ENCODE results near the gene SORBS1. TPM values are rescaled to one million over a fixed set of nuclear protein-coding genes. Genes with fewer than 3 reads are reported as not detected.

The SORBS1 gene
- total RNA-seq, 2 experiments from 2014 or later: 0.24 to 0.47 TPM

- Mint-ChIP-seq H3K27ac (no peak overlapping the region), H3K4me3 (no peak overlapping the region), H3K4me1 (ENCODE audit: low read depth) (peaks cover 13% of the 10 kb centered on the region), H3K27me3 (ENCODE audit: low read depth) (peaks cover 45% of the 10 kb centered on the region), H3K36me3 (ENCODE audit: low read depth) (no peaks in the 10 kb centered on the region), H3K9me3 (ENCODE audit: insufficient read depth) (no peaks in the 10 kb centered on the region)
- CTCF ChIA-PET: interaction anchor here (0.9 to 10.7 kb wide), 4 partner anchors 13 to 160 kb away, joined by 3 to 88 read pairs (median 22); no protein-coding TSS in a partner anchor
- no peak for ATAC-seq
- POLR2A ChIA-PET: no interaction called here
- DNase-seq: no peak
These were observed 117.5 kb downstream of the SORBS1 start for GRCh38 chr10:95443636-95444035.

- Mint-ChIP-seq H3K36me3 (ENCODE audit: low read depth) (no peaks in the 10 kb centered on the region), H3K4me3 (no peak overlapping the region), H3K4me1 (ENCODE audit: low read depth) (peaks cover 13% of the 10 kb centered on the region), H3K27ac (no peak overlapping the region), H3K9me3 (ENCODE audit: insufficient read depth) (no peaks in the 10 kb centered on the region), H3K27me3 (ENCODE audit: low read depth) (peaks cover 42% of the 10 kb centered on the region)
- POLR2A ChIA-PET: no interaction called here
- CTCF ChIA-PET: interaction anchor here (10.7 kb wide), 1 partner anchor 12 kb away, joined by 88 read pairs; no protein-coding TSS in a partner anchor
- ATAC-seq (no peak), DNase-seq (no peak)
These were observed 118.8 kb downstream of the SORBS1 start for GRCh38 chr10:95442341-95442740.

- H3K4me1 Mint-ChIP-seq (ENCODE audit: low read depth): peaks cover 13% of the 10 kb centered on the region
- ChIA-PET POLR2A (interaction anchor here (0.6 kb wide), 1 partner anchor 666 kb away, joined by 3 read pairs; no protein-coding TSS in a partner anchor), CTCF (interaction anchor here (10.7 kb wide), 1 partner anchor 11 kb away, joined by 88 read pairs; no protein-coding TSS in a partner anchor)
- ATAC-seq: no peak
- no peaks in the 10 kb centered on the region for H3K9me3 Mint-ChIP-seq (ENCODE audit: insufficient read depth)
- H3K27ac Mint-ChIP-seq: no peak overlapping the region
- H3K27me3 Mint-ChIP-seq (ENCODE audit: low read depth): peaks cover 42% of the 10 kb centered on the region
- no peaks in the 10 kb centered on the region for H3K36me3 Mint-ChIP-seq (ENCODE audit: low read depth)
- no peak for DNase-seq
- H3K4me3 Mint-ChIP-seq: no peak overlapping the region
These were observed 119.6 kb downstream of the SORBS1 start for GRCh38 chr10:95441547-95441923.

GRCh38 chr10:95440756-95441546 is 120.2 kb downstream of the SORBS1 start:
- ATAC-seq (peak; percentile 56), DNase-seq (peak; percentile 49)
- Mint-ChIP-seq H3K9me3 (ENCODE audit: insufficient read depth) (no peaks in the 10 kb centered on the region), H3K27ac (no peak overlapping the region), H3K4me1 (ENCODE audit: low read depth) (peaks cover 13% of the 10 kb centered on the region), H3K27me3 (ENCODE audit: low read depth) (peaks cover 41% of the 10 kb centered on the region), H3K36me3 (ENCODE audit: low read depth) (no peaks in the 10 kb centered on the region), H3K4me3 (no peak overlapping the region)
- ChIA-PET CTCF (interaction anchor here (0.7 to 10.7 kb wide), 2 partner anchors 10 to 66 kb away, joined by 3 to 88 read pairs; no protein-coding TSS in a partner anchor), POLR2A (interaction anchor here (0.6 kb wide), 1 partner anchor 665 kb away, joined by 3 read pairs; no protein-coding TSS in a partner anchor)

- H3K4me3 Mint-ChIP-seq: no peak overlapping the region
These were observed 121.0 kb downstream of the SORBS1 start for GRCh38 chr10:95440038-95440725.

GRCh38 chr10:95438781-95439180 is 122.4 kb downstream of the SORBS1 start:
- ATAC-seq (no peak), DNase-seq (no peak)
- ChIA-PET CTCF (interaction anchor here (0.6 to 10.7 kb wide), 5 partner anchors 8 to 573 kb away, joined by 3 to 88 read pairs (median 3); no protein-coding TSS in a partner anchor), POLR2A (no interaction called here)
- Mint-ChIP-seq H3K36me3 (ENCODE audit: low read depth) (no peaks in the 10 kb centered on the region), H3K4me1 (ENCODE audit: low read depth) (peaks cover 13% of the 10 kb centered on the region), H3K27ac (no peak overlapping the region), H3K27me3 (ENCODE audit: low read depth) (peaks cover 29% of the 10 kb centered on the region), H3K9me3 (ENCODE audit: insufficient read depth) (no peaks in the 10 kb centered on the region), H3K4me3 (no peak overlapping the region)

More at GRCh38 chr10:95440038-95440725, 121.0 kb downstream of the SORBS1 start:
- ChIA-PET POLR2A (interaction anchor here (0.9 kb wide), 1 partner anchor 32 kb away, joined by 3 read pairs; no protein-coding TSS in a partner anchor), CTCF (interaction anchor here (0.7 to 10.7 kb wide), 4 partner anchors 10 to 196 kb away, joined by 3 to 88 read pairs (median 4); no protein-coding TSS in a partner anchor)
- Mint-ChIP-seq H3K36me3 (ENCODE audit: low read depth) (no peaks in the 10 kb centered on the region), H3K27ac (no peak overlapping the region), H3K27me3 (ENCODE audit: low read depth) (peaks cover 36% of the 10 kb centered on the region), H3K4me1 (ENCODE audit: low read depth) (peaks cover 13% of the 10 kb centered on the region), H3K9me3 (ENCODE audit: insufficient read depth) (no peaks in the 10 kb centered on the region)
- DNase-seq (no peak), ATAC-seq (no peak)

- CTCF ChIA-PET: interaction anchor here (1.1 to 1.9 kb wide), 3 partner anchors 9 to 427 kb away, joined by 3 to 4 read pairs (median 4); no protein-coding TSS in a partner anchor
- Mint-ChIP-seq H3K27me3 (ENCODE audit: low read depth) (peaks cover 21% of the 10 kb centered on the region), H3K27ac (no peak overlapping the region), H3K36me3 (ENCODE audit: low read depth) (no peaks in the 10 kb centered on the region), H3K4me1 (ENCODE audit: low read depth) (peaks cover 13% of the 10 kb centered on the region), H3K4me3 (no peak overlapping the region), H3K9me3 (ENCODE audit: insufficient read depth) (no peaks in the 10 kb centered on the region)
- no peak for DNase-seq
- POLR2A ChIA-PET: no interaction called here
- ATAC-seq: no peak
These were observed 123.5 kb downstream of the SORBS1 start for GRCh38 chr10:95437669-95438068.

- DNase-seq (no peak), ATAC-seq (no peak)
- Mint-ChIP-seq H3K4me1 (ENCODE audit: low read depth) (peaks cover 3% of the 10 kb centered on the region), H3K27me3 (ENCODE audit: low read depth) (peaks cover 9% of the 10 kb centered on the region), H3K4me3 (no peak overlapping the region), H3K36me3 (ENCODE audit: low read depth) (no peaks in the 10 kb centered on the region), H3K27ac (no peak overlapping the region), H3K9me3 (ENCODE audit: insufficient read depth) (no peaks in the 10 kb centered on the region)
- ChIA-PET POLR2A (no interaction called here), CTCF (interaction anchor here (0.8 kb wide), 1 partner anchor 62 kb away, joined by 3 read pairs; no protein-coding TSS in a partner anchor)
These were observed 125.5 kb downstream of the SORBS1 start for GRCh38 chr10:95435548-95436279.

GRCh38 chr10:95434583-95434982 is 126.6 kb downstream of the SORBS1 start:
- POLR2A ChIA-PET: no interaction called here

GRCh38 chr10:95431900-95432342 is 129.2 kb downstream of the SORBS1 start:
- ATAC-seq: no peak
- Mint-ChIP-seq H3K9me3 (ENCODE audit: insufficient read depth) (no peaks in the 10 kb centered on the region), H3K4me3 (no peak overlapping the region), H3K4me1 (ENCODE audit: low read depth) (no peaks in the 10 kb centered on the region), H3K27me3 (ENCODE audit: low read depth) (peaks cover 7% of the 10 kb centered on the region), H3K27ac (no peak overlapping the region), H3K36me3 (ENCODE audit: low read depth) (no peaks in the 10 kb centered on the region)
- no peak for DNase-seq
- ChIA-PET CTCF (interaction anchor here (1.2 to 4.9 kb wide), 8 partner anchors 11 to 433 kb away, joined by 3 to 88 read pairs (median 20); partner anchors contain the start of gene TCTN3), POLR2A (no interaction called here)

More at GRCh38 chr10:95434583-95434982, 126.6 kb downstream of the SORBS1 start:
- CTCF ChIA-PET: interaction anchor here (1.1 to 1.4 kb wide), 2 partner anchors 11 to 430 kb away, joined by 3 read pairs; no protein-coding TSS in a partner anchor
- H3K4me1 Mint-ChIP-seq (ENCODE audit: low read depth): no peaks in the 10 kb centered on the region
- H3K4me3 Mint-ChIP-seq: no peak overlapping the region
- H3K27ac Mint-ChIP-seq: no peak overlapping the region
- ATAC-seq (no peak), DNase-seq (no peak)
- peaks cover 4% of the 10 kb centered on the region for H3K27me3 Mint-ChIP-seq (ENCODE audit: low read depth)
- H3K36me3 Mint-ChIP-seq (ENCODE audit: low read depth): no peaks in the 10 kb centered on the region
- no peaks in the 10 kb centered on the region for H3K9me3 Mint-ChIP-seq (ENCODE audit: insufficient read depth)
